GM23338 (cell line): ENCODE results near the gene BCAR3.

Experiments
- CREB1 ChIP-seq: fragments of 250-450 bp; sonication (Bioruptor Pico); IDR thresholded peaks from 2 replicates; pipeline ENCODE4 v1.5.0; 2020; ENCODE audit warnings: low read depth, mild to moderate bottlenecking, moderate library complexity
- ETS1 ChIP-seq: IDR thresholded peaks from 2 replicates; pipeline ENCODE4 v1.6.1; 2016; ENCODE audit warnings: antibody characterized with exemption
- EZH2 ChIP-seq: fragments of 200-600 bp; sonication (generic); IDR thresholded peaks from one replicate; pipeline ENCODE4 v1.8.0; 2017; ENCODE audit warnings: antibody characterized with exemption, mild to moderate bottlenecking, low read depth; ENCODE audit not compliant: unreplicated experiment
- POLR2AphosphoS5 ChIP-seq: IDR thresholded peaks from 2 replicates; pipeline ENCODE4 v1.6.1; 2016; ENCODE audit warnings: antibody characterized with exemption, low read depth
- REST ChIP-seq: IDR thresholded peaks from one replicate; pipeline ENCODE4 v1.6.1; 2018; ENCODE audit warnings: antibody characterized with exemption; ENCODE audit not compliant: unreplicated experiment
- ZNF114 ChIP-seq: fragments of 250-450 bp; sonication (Bioruptor Pico); IDR thresholded peaks from 2 replicates; pipeline ENCODE4 v1.5.0; 2020; ENCODE audit warnings: mild to moderate bottlenecking, moderate library complexity
- TF ChIP-seq, protein P1 (sequence below), 2 experiments: fragments of 200-600 bp in 1 of 2; sonication (generic) in 1 of 2; conservative IDR thresholded peaks; 2 replicates each; pipeline versions ENCODE4 v1.5.1 to v1.6.1; 2016 to 2017; ENCODE audit warnings: antibody characterized with exemption in 2 of 2, low read depth in 2 of 2, mild to moderate bottlenecking in 2 of 2, moderate library complexity in 1 of 2

DNA sequence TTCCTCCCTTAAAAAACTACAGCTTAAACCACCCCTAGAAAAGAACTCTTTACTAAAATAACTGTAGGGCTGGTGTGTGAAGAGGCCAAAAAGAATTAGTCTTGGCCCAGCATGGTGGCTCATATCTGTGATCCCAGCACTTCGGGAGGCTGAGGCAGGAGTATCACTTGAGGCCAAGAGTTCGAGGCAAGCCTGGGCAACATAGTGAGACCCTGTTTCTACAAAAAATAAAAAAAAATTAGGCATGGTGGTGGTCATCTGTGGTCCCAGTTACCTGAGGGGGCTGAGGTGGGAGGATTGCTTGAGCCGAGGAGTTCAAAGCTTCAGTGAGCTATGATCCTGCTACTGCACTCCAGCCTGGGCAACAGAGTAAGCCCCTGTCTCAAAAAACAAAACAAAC lies 44.9 kb downstream of the BCAR3 start:
- TF ChIP-seq, protein P1, sequence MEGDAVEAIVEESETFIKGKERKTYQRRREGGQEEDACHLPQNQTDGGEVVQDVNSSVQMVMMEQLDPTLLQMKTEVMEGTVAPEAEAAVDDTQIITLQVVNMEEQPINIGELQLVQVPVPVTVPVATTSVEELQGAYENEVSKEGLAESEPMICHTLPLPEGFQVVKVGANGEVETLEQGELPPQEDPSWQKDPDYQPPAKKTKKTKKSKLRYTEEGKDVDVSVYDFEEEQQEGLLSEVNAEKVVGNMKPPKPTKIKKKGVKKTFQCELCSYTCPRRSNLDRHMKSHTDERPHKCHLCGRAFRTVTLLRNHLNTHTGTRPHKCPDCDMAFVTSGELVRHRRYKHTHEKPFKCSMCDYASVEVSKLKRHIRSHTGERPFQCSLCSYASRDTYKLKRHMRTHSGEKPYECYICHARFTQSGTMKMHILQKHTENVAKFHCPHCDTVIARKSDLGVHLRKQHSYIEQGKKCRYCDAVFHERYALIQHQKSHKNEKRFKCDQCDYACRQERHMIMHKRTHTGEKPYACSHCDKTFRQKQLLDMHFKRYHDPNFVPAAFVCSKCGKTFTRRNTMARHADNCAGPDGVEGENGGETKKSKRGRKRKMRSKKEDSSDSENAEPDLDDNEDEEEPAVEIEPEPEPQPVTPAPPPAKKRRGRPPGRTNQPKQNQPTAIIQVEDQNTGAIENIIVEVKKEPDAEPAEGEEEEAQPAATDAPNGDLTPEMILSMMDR (conservative IDR thresholded peaks at IDR 0.05; ENCODE audit: low read depth in 2 of 2), result no peak
- TF ChIP-seq EZH2 (no peak), REST (no peak), ZNF114 (CRISPR knock-in tag) (no peak), POLR2AphosphoS5 (no peak), CREB1 (CRISPR knock-in tag) (no peak), ETS1 (no peak)
